ENCODE results near the gene GBP6.
A peak's percentile ranks its signal among the peaks of the same experiment; 100 is the strongest.
"Not testable (repeated sequence)": the region's sequence is repeated elsewhere in the genome, so short reads cannot be mapped to it uniquely, and the experiment has no call there.

The GBP6 gene

GRCh38 chr1:89355056-89355455 is 8.8 kb upstream of the GBP6 start:
- H3K4me3 ChIP-seq, result no peak overlapping the region
- peaks cover 8% of the 10 kb centered on the region; the same call in 1 of the 2 replicates for H3K27me3 ChIP-seq (ENCODE audit: low read depth)
- no peaks in the 10 kb centered on the region for H3K36me3 ChIP-seq (replicated peaks)
- H3K4me1 ChIP-seq, result peaks cover 5% of the 10 kb centered on the region
- no peaks in the 10 kb centered on the region for H3K9me3 ChIP-seq
- in situ Hi-C loops (cut with MboI; ENCODE audit: low sequenced_read_pairs), result no loop called here
- DNase-seq (ENCODE audit: low spot score in 2 of 2), result no peak

DNA sequence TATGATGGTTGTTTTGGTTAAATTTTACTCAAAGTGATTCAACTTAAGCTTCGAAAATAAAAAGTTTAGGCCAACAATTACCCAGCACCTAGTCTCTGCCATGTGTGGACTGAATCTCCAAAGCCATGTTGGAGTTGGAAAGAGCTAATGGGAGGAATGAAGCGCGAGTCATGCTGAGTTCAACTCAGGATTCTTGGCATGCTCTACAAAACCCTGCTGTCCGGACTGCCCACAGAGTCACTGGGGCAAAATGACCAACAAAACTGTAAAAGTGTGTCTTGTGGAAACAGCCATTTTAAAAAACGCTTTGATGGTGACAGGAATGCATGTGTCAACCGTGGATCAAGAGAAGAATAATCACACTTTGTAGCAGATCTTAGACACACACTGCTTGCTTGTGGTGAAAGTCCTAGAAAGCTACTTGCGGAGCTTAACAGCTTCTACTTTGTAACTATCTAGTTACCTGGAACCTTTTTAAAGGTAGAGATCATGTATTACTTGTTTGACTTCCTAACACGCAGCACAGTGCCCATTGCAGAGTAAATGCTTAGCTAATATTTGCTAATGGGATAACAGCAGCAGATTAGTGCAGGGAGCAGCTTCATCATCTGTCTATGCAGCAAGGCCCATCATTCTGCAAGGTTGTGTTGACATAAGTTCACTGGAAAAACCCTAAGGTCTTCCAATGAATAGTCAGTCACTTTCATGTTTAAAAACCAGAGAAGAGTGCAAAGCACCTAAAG is 7.0 kb upstream of the GBP6 start:
- Histone ChIP-seq H3K27me3 (ENCODE audit: low read depth) (peaks cover 5% of the 10 kb centered on the region; the same call in 1 of the 2 replicates), H3K9me3 (no peaks in the 10 kb centered on the region), H3K4me3 (no peak overlapping the region), H3K4me1 (no peaks in the 10 kb centered on the region), H3K36me3 (replicated peaks) (no peaks in the 10 kb centered on the region)
- in situ Hi-C loops (cut with MboI; ENCODE audit: low sequenced_read_pairs), result no loop called here
- DNase-seq (ENCODE audit: low spot score in 2 of 2), result no peak

GRCh38 chr1:89358287-89358893 is 5.5 kb upstream of the GBP6 start:
- no peaks in the 10 kb centered on the region for H3K9me3 ChIP-seq
- H3K27me3 ChIP-seq (ENCODE audit: low read depth), result peaks cover 5% of the 10 kb centered on the region; the same call in 1 of the 2 replicates
- DNase-seq (ENCODE audit: low spot score in 2 of 2), result peak; percentile 60 to 83
- no peaks in the 10 kb centered on the region for H3K4me1 ChIP-seq
- no peaks in the 10 kb centered on the region for H3K36me3 ChIP-seq (replicated peaks)
- no peak overlapping the region for H3K4me3 ChIP-seq
- in situ Hi-C loops (cut with MboI; ENCODE audit: low sequenced_read_pairs), result no loop called here

GRCh38 chr1:89360716-89361115 is 3.1 kb upstream of the GBP6 start:
- Histone ChIP-seq H3K9me3 (no peaks in the 10 kb centered on the region), H3K27me3 (ENCODE audit: low read depth) (peaks cover 5% of the 10 kb centered on the region; the same call in 1 of the 2 replicates), H3K4me1 (no peaks in the 10 kb centered on the region), H3K36me3 (replicated peaks) (no peaks in the 10 kb centered on the region), H3K4me3 (no peak overlapping the region)
- no peak for DNase-seq (ENCODE audit: low spot score in 2 of 2)
- in situ Hi-C loops (cut with MboI; ENCODE audit: low sequenced_read_pairs), result no loop called here

GRCh38 chr1:89361681-89362080 is 2.2 kb upstream of the GBP6 start:
- H3K4me3 ChIP-seq, result no peak overlapping the region
- H3K36me3 ChIP-seq (replicated peaks), result no peaks in the 10 kb centered on the region
- H3K27me3 ChIP-seq (ENCODE audit: low read depth), result peaks cover 5% of the 10 kb centered on the region; the same call in 1 of the 2 replicates
- no peaks in the 10 kb centered on the region for H3K4me1 ChIP-seq
- no peaks in the 10 kb centered on the region for H3K9me3 ChIP-seq
- in situ Hi-C loops (cut with MboI; ENCODE audit: low sequenced_read_pairs), result no loop called here
- DNase-seq (ENCODE audit: low spot score in 2 of 2), result no peak

GRCh38 chr1:89363196-89363595 is 663 bp upstream of the GBP6 start:
- no peaks in the 10 kb centered on the region for H3K4me1 ChIP-seq
- no peak for DNase-seq (ENCODE audit: low spot score in 2 of 2)
- no peak overlapping the region for H3K4me3 ChIP-seq
- H3K27me3 ChIP-seq (ENCODE audit: low read depth), result peaks cover 2% of the 10 kb centered on the region; the same call in 1 of the 2 replicates
- in situ Hi-C loops (cut with MboI; ENCODE audit: low sequenced_read_pairs), result no loop called here
- no peaks in the 10 kb centered on the region for H3K36me3 ChIP-seq (replicated peaks)
- H3K9me3 ChIP-seq, result no peaks in the 10 kb centered on the region

GRCh38 chr1:89364954-89365550 is 1.2 kb downstream of the GBP6 start:
- Histone ChIP-seq H3K27me3 (ENCODE audit: low read depth) (peaks cover 2% of the 10 kb centered on the region; the same call in 1 of the 2 replicates), H3K4me1 (no peaks in the 10 kb centered on the region), H3K36me3 (replicated peaks) (no peaks in the 10 kb centered on the region), H3K9me3 (no peaks in the 10 kb centered on the region), H3K4me3 (no peak overlapping the region)
- no peak for DNase-seq (ENCODE audit: low spot score in 2 of 2)
- in situ Hi-C loops (cut with MboI; ENCODE audit: low sequenced_read_pairs), result no loop called here

- H3K4me1 ChIP-seq, result no peaks in the 10 kb centered on the region
- H3K4me3 ChIP-seq, result no peak overlapping the region
- H3K9me3 ChIP-seq, result no peaks in the 10 kb centered on the region
- DNase-seq (ENCODE audit: low spot score in 2 of 2), result no peak
- H3K36me3 ChIP-seq (replicated peaks), result no peaks in the 10 kb centered on the region
- in situ Hi-C loops (cut with MboI; ENCODE audit: low sequenced_read_pairs), result no loop called here
- no peaks in the 10 kb centered on the region; the same call in 1 of the 2 replicates for H3K27me3 ChIP-seq (ENCODE audit: low read depth)
These were observed 3.4 kb downstream of the GBP6 start for GRCh38 chr1:89367221-89367620.

DNA sequence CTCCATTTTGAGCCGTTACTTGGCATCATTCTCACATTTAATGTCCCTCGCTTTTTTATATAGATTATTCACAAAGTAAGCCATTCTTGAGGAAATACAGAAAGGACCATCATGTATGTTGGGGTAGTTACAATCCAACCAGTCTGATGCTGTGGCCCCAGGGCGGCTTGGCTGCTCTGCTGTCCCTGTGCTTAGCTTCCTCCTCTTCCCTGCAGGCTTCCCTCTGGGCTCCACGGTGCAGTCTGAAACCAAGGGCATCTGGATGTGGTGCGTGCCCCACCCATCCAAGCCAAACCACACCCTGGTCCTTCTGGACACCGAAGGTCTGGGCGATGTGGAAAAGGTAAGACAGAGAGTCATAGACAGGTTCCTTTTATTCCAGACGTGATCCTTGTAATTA is 5.5 kb downstream of the GBP6 start:
- H3K27me3 ChIP-seq (ENCODE audit: low read depth), result no peaks in the 10 kb centered on the region; the same call in 1 of the 2 replicates
- no peak for DNase-seq (ENCODE audit: low spot score in 2 of 2)
- H3K4me3 ChIP-seq, result no peak overlapping the region
- no peaks in the 10 kb centered on the region for H3K9me3 ChIP-seq
- in situ Hi-C loops (cut with MboI; ENCODE audit: low sequenced_read_pairs), result no loop called here
- no peaks in the 10 kb centered on the region for H3K4me1 ChIP-seq
- H3K36me3 ChIP-seq (replicated peaks), result no peaks in the 10 kb centered on the region

DNA sequence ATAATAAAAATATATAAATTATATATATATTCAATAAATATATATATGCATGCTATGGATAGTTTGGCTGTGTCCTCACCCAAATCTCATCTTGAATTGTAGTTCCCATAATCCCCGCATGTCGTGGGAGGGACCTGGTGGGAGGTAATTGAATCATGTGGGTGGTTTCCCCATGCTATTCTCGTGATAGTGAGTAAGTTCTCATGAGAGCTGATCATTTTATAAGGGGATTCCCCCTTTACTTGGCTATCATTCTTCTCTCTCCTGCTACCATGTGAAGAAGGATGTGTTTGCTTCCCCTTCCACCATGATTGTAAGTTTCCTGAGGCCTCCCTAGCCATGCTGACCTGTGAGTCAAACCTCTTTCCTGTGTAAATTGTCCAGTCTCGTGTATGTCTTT is 10.0 kb downstream of the GBP6 start:
- in situ Hi-C loops (cut with MboI; ENCODE audit: low sequenced_read_pairs); H3K27me3 ChIP-seq (ENCODE audit: low read depth); H3K36me3 ChIP-seq (replicated peaks); H3K4me1 ChIP-seq; H3K9me3 ChIP-seq; DNase-seq (ENCODE audit: low spot score in 2 of 2); H3K4me3 ChIP-seq: not testable (repeated sequence)

DNA sequence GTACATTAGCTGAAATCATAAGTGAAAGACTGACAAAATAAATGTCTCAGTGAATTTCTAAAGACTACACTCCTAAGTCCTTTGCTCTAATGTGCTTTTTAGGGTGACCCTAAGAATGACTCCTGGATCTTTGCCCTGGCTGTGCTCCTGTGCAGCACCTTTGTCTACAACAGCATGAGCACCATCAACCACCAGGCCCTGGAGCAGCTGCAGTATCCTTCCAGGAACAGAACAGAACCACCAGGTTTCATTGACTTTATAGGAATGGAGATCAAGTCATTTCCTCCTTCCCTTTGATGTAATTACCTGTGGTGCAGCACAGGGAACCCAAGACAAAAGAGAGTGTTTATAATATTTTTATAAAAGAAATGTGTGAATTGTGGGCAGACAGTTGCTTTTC is 14.1 kb downstream of the GBP6 start:
- H3K36me3 ChIP-seq (replicated peaks), result no peaks in the 10 kb centered on the region
- no peak for DNase-seq (ENCODE audit: low spot score in 2 of 2)
- peaks cover 2% of the 10 kb centered on the region; the same call in 1 of the 2 replicates for H3K27me3 ChIP-seq (ENCODE audit: low read depth)
- H3K9me3 ChIP-seq, result no peaks in the 10 kb centered on the region
- no peak overlapping the region for H3K4me3 ChIP-seq
- no peaks in the 10 kb centered on the region for H3K4me1 ChIP-seq
- in situ Hi-C loops (cut with MboI; ENCODE audit: low sequenced_read_pairs), result no loop called here

DNA sequence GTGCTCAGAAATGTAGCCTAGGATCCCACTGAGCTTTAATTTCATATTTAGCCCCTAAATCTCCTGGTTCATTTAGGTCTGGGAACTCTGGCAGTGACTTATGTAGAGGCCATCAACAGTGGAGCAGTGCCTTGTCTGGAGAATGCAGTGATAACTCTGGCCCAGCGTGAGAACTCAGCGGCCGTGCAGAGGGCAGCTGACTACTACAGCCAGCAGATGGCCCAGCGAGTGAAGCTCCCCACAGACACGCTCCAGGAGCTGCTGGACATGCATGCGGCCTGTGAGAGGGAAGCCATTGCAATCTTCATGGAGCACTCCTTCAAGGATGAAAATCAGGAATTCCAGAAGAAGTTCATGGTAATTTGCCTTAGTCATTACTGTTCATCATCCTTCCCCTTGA is 17.8 kb downstream of the GBP6 start:
- no peak for DNase-seq (ENCODE audit: low spot score in 2 of 2)
- Histone ChIP-seq H3K4me1 (no peaks in the 10 kb centered on the region), H3K9me3 (no peaks in the 10 kb centered on the region), H3K27me3 (ENCODE audit: low read depth) (no peaks in the 10 kb centered on the region), H3K36me3 (replicated peaks) (no peaks in the 10 kb centered on the region), H3K4me3 (no peak overlapping the region)
- in situ Hi-C loops (cut with MboI; ENCODE audit: low sequenced_read_pairs), result no loop called here

DNA sequence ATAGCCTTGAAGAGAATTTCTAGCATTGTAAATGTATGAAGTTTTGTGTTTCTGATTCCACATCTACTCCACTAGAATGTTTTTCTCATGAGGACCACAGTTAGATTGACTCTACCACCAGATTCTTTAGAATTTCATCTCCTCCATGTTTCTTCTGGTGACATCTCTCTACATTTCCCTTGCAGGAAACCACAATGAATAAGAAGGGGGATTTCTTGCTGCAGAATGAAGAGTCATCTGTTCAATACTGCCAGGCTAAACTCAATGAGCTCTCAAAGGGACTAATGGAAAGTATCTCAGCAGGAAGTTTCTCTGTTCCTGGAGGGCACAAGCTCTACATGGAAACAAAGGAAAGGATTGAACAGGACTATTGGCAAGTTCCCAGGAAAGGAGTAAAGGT is 18.6 kb downstream of the GBP6 start:
- no peaks in the 10 kb centered on the region for H3K9me3 ChIP-seq
- in situ Hi-C loops (cut with MboI; ENCODE audit: low sequenced_read_pairs), result no loop called here
- H3K27me3 ChIP-seq (ENCODE audit: low read depth), result no peaks in the 10 kb centered on the region
- no peaks in the 10 kb centered on the region for H3K36me3 ChIP-seq (replicated peaks)
- DNase-seq (ENCODE audit: low spot score in 2 of 2), result no peak
- no peaks in the 10 kb centered on the region for H3K4me1 ChIP-seq
- no peak overlapping the region for H3K4me3 ChIP-seq

- Histone ChIP-seq H3K36me3 (replicated peaks) (no peaks in the 10 kb centered on the region), H3K27me3 (ENCODE audit: low read depth) (no peaks in the 10 kb centered on the region), H3K9me3 (no peaks in the 10 kb centered on the region), H3K4me3 (no peak overlapping the region), H3K4me1 (no peaks in the 10 kb centered on the region)
- DNase-seq (ENCODE audit: low spot score in 2 of 2), result no peak
- in situ Hi-C loops (cut with MboI; ENCODE audit: low sequenced_read_pairs), result no loop called here
These were observed 19.3 kb downstream of the GBP6 start for GRCh38 chr1:89383185-89383584.
